Neuron (in vitro differentiated cells): Measurements from ENCODE around the gene DVL1.

Source experiments
- H2AFZ ChIP-seq: one replicate; pipeline ENCODE4 v1.6.1; 2013; ENCODE audit warnings: low read depth, mild to moderate bottlenecking, inconsistent platforms, low read length, moderate library complexity
- H3K27me3 ChIP-seq: one replicate; pipeline ENCODE4 v1.6.1; 2013; ENCODE audit warnings: low read length; ENCODE audit not compliant: insufficient read depth
- H3K36me3 ChIP-seq: one replicate; pipeline ENCODE4 v1.6.1; 2013; ENCODE audit warnings: low read length; ENCODE audit not compliant: insufficient read depth
- H3K4me1 ChIP-seq: one replicate; pipeline ENCODE4 v1.6.1; 2013; ENCODE audit warnings: low read length; ENCODE audit not compliant: insufficient read depth
- H3K4me3 ChIP-seq: 2 replicates; pipeline ENCODE4 v1.5.1; 2013; ENCODE audit warnings: mild to moderate bottlenecking, low read length, moderate library complexity
- H3K9me3 ChIP-seq: one replicate; pipeline ENCODE4 v1.6.1; 2013; ENCODE audit warnings: low read length

The DVL1 gene

DNA sequence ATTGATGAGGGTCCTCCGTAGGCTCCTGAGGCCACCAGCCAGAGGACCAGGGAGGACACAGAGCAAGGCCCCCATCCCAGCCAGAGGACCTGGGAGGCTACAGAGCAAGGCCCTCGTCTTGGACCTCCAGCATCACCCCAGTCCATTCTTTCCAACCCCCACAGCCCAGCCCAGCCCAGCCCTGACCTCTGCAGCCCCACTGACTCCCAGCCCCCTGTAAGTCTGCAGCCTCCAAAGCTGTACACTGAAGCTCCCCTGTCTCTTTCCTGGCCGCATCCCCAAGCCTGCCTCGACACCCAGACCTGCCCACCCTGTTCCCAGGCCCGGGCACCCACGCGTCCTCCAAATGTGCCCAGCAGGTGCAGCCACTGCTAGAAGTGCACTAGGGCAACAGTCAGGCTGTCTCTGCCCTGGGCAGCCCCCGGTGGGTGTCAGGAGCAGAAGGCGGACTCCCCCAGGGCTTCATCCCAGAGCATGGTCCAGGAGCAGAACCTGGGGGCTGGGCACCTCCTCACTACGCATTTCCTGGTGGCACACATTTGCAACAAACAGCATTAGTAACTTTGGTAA, 2.1 kb downstream of the DVL1 start:
- Histone ChIP-seq H3K4me1 (peaks cover 21% of the 10 kb centered on the region), H3K4me3 (peak overlapping the region; percentile 95)

DNA sequence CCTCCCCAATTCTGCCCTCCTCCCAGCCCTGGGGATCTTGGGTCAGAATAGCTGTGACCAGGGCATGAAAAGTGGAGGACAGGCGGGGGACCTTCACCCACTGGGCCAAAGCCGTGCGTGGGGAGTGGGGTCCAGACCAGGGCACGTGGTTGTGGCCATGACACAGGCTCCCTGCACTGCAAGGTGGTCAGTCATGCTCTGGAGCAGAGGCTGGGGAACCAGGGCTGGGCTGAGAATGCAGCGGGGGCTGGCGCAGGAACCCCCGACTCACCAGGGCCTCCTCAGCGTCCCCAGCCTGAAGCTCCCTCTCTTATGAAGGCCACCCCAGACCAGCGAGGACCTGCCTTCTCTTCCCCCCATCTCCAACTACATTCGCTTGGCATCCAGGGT, 2.7 kb downstream of the DVL1 start:
- Histone ChIP-seq H2AFZ (no peak overlapping the region), H3K36me3 (peaks cover 2% of the 10 kb centered on the region), H3K27me3 (no peaks in the 10 kb centered on the region), H3K4me1 (peaks cover 16% of the 10 kb centered on the region), H3K9me3 (no peaks in the 10 kb centered on the region), H3K4me3 (no peak overlapping the region)

More for the DNA sequence above, 2.1 kb downstream of the DVL1 start:
- H3K27me3 ChIP-seq: no peaks in the 10 kb centered on the region
- H3K36me3 ChIP-seq: no peaks in the 10 kb centered on the region
- no peak overlapping the region for H2AFZ ChIP-seq
- no peaks in the 10 kb centered on the region for H3K9me3 ChIP-seq

DNA sequence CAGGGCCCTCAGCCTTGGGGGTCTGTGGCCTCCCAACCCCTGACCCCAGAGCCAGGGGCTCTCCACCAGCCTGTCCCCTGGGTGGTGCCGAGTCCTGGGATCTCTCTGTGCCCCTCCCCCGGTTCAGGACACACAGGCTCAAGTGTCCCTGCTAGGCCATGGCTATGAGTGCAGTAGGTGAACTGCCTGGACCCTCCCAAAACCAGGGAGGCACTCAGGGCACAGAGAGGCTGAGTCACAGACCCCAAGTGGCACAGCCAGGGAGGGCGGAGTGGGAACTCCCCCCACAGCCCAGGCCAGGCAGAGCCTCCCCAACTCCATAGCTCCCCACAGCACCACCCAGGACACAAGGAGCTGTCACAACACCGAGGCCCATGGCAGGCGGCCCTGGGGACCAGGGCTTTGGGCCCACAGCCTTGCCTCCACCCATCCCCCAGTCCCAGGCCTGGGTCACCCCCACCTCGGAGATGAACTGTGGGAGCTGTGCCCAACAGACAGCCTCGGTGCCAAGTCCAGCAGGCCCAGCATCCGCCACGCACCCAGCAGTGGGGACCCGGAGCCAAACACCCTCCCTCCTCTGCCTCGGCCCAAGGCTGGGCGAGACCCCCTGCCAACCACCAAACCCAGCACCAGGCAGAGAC, 3.2 kb downstream of the DVL1 start:
- Histone ChIP-seq H2AFZ (no peak overlapping the region), H3K27me3 (no peaks in the 10 kb centered on the region), H3K4me3 (no peak overlapping the region), H3K36me3 (peaks cover 7% of the 10 kb centered on the region), H3K9me3 (no peaks in the 10 kb centered on the region), H3K4me1 (peaks cover 13% of the 10 kb centered on the region)

DNA sequence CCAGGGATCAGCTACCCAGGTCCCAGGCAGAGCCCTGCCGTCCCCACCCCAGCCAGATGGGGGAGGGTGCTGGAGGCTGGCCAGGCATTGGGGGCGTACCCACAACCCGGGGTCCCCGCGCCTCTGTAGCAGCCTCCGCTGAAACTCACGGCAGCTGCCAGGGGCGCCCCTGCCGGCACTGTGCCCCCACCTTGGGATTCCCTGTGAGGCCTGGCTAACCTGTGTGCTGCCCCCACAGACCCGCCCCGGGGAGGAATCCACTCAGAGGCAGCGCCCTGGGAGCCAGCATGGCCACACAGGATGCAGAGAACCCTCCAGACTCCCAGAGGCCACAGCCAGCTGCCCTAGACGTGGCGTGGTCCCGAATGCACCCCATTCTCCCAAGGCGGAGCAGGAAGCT, 3.8 kb downstream of the DVL1 start:
- H3K9me3 ChIP-seq: no peaks in the 10 kb centered on the region
- no peak overlapping the region for H2AFZ ChIP-seq
- peaks cover 12% of the 10 kb centered on the region for H3K36me3 ChIP-seq
- H3K27me3 ChIP-seq: no peaks in the 10 kb centered on the region
- H3K4me3 ChIP-seq: no peak overlapping the region
- H3K4me1 ChIP-seq: peaks cover 13% of the 10 kb centered on the region

DNA sequence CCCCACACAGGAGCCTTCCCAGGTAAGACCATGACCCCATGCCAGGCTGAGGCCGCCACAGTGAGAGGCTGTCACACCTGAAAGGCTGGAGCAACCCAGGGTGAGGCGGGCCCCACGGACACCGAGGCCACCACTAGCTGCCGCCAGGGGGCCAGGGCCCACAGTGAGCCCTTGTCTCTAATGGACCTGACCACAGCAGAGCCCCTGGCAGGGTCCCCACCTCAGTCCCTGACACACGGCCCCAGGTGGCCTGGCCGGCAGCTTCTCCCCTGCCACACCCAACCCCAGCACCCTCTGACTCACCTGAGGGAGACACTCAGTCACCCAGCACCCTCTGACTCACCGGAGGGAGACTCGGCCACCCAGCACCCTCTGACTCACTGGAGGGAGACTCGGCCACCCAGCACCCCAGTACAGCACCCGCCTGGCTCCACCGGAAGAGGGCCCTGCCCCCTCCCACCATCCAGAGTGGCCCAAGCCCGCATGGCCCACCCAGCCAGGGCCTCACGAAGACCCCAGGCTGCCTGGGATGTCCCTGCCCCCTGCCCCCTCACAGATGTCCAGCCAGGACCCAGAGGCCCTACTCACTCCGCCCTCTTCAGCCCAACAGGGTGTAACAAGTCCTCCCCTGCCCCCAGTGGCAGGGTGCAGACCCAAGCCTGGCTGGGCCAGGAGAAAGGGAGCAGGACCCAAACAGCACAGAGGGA, 4.4 kb downstream of the DVL1 start:
- peaks cover 13% of the 10 kb centered on the region for H3K4me1 ChIP-seq
- no peak overlapping the region for H3K4me3 ChIP-seq
- peaks cover 14% of the 10 kb centered on the region for H3K36me3 ChIP-seq
- H3K9me3 ChIP-seq: no peaks in the 10 kb centered on the region
- no peak overlapping the region for H2AFZ ChIP-seq
- no peaks in the 10 kb centered on the region for H3K27me3 ChIP-seq

DNA sequence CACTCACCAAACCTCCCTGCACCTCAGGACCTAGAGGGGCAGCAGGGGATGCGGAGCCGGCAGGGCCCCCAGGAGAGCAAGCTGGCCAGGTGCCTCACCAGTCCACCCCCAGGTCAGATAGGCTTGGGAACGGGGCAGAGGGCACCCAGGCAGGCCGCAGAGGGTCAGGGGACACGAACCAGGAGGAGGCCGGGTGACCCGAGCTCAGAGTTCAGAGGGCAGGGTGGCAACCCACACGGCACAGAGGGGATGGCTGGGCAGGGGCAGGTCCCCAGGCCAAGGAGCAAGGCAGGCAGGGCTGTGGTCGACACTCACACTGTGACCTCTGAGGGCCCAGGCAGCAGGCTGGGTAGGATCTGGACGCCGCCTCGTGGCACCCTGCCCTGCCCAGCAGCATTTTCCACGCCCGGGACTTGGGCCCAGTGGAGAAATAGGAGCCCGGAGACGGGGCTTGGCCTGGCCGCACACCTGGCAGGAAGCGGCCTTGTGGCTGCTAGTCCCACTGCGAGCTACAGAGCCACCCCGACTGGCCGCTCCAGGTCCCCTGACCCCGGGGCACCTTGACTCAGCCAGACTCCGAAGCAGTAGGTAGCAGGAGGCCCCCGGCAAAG, 5.3 kb downstream of the DVL1 start:
- H3K9me3 ChIP-seq: no peaks in the 10 kb centered on the region
- peaks cover 13% of the 10 kb centered on the region for H3K4me1 ChIP-seq
- no peak overlapping the region for H3K4me3 ChIP-seq
- no peaks in the 10 kb centered on the region for H3K27me3 ChIP-seq
- peaks cover 18% of the 10 kb centered on the region for H3K36me3 ChIP-seq
- H2AFZ ChIP-seq: no peak overlapping the region

DNA sequence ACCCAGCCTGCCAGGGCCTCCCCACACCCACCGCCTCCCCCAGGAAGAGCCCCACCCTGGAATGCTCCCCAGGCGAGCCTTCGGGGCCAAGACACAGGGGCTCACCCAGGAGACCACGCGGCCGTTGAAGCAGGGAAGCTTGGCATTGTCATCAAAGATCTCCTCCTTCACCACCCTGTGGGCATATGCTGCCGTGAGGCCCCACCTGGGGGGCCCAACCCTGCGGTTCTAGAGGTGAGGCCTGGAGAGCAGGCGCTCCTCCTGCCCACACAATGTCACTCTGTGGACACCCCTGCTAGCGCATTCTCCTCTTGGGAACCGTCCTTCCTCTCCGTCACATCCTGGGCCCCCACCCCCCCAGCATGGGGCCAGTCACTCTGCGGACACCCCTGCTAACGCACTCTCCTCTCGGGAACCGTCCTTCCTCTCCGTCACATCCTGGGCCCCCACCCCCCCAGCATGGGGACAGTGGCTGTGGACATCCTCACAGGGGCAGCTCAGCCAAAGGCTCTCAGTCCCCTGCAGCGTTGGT, 6.6 kb downstream of the DVL1 start:
- Histone ChIP-seq H3K36me3 (peaks cover 26% of the 10 kb centered on the region), H3K4me1 (peaks cover 6% of the 10 kb centered on the region), H3K4me3 (no peak overlapping the region), H2AFZ (no peak overlapping the region), H3K27me3 (no peaks in the 10 kb centered on the region), H3K9me3 (no peaks in the 10 kb centered on the region)

DNA sequence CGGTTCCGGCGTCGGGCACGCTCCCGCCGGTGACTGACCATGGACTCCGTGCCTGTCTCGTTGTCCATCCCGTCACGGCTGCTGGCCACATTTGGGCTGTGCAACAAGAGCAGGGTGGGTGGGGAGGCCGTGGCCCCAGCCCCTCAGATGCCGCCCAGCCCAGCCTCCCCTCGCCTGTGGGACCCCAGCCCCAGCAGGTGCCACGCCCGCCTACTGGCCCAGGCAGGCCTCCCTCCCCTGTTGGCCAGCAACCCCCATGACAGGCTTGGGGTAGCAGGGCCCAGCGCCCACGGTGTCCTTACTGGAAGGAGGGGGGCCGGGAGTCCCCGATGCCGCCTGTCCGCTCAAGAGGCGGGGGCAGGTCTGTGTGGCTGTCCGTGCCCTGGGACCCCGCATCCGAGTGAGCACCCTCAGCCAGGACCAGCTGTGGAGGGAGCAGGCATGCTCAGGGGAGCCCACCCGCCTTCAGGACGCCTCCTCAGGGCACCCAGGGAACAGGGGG, 7.1 kb downstream of the DVL1 start:
- H3K27me3 ChIP-seq: no peaks in the 10 kb centered on the region
- no peaks in the 10 kb centered on the region for H3K9me3 ChIP-seq
- H3K4me1 ChIP-seq: peaks cover 2% of the 10 kb centered on the region
- no peak overlapping the region for H2AFZ ChIP-seq
- no peak overlapping the region for H3K4me3 ChIP-seq
- peaks cover 30% of the 10 kb centered on the region for H3K36me3 ChIP-seq

DNA sequence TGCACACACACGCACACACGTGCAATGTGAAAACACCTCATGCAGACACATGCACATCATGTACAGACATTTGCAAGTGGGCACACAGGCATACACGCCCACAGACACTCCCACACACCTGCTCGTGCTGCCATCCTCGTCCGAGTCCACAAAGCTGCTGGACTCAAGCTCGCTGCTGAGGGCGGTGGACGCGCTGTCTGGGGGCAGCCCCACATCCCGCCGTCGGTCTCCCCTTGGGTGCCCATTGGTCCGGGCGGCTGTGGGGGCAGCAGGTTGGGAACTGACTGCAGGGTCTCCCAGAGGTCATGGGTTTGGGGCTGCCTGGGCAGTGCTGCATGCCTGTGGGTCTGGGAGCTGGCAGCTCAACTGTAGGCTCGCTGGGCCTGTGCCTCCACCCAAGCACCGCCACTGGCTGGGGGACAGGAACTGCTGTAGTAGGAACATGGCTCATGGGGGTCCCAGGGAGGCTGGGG, 7.6 kb downstream of the DVL1 start:
- H3K4me3 ChIP-seq: no peak overlapping the region
- no peaks in the 10 kb centered on the region for H3K9me3 ChIP-seq
- no peak overlapping the region for H2AFZ ChIP-seq
- H3K27me3 ChIP-seq: no peaks in the 10 kb centered on the region
- peaks cover 31% of the 10 kb centered on the region for H3K36me3 ChIP-seq
- peaks cover 2% of the 10 kb centered on the region for H3K4me1 ChIP-seq

DNA sequence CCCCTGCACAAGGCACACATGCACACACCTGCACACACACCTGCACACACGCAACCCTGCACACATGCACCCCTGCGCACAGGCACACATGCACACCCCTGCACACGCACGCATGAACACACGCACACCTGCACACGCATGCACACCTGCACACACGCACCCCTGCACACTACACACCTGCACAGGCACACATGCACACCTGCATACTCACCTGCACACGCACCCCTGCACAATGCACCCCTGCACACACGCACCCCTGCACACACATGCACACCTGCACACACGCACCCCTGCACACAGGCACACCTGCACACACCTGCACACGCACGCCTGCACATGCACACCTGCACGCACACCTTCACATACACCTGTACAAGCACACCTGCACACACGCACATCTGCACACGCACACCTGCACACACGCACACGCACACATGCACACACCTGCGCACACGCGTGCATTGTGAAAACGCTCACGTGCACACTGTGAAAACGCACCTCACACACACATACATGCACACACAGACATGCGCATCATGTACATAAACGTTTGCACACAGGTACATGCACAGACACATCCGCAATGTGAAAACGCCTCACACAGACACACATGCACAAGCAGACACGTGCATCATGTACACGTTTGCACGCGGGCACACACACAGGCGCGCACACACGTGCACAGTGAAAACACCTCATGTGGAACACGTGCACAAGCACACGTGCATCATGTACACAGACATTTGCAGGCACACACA, 8.2 kb downstream of the DVL1 start:
- no peak overlapping the region for H3K4me3 ChIP-seq
- no peaks in the 10 kb centered on the region for H3K27me3 ChIP-seq
- no peak overlapping the region for H2AFZ ChIP-seq
- H3K36me3 ChIP-seq: peaks cover 31% of the 10 kb centered on the region
- no peaks in the 10 kb centered on the region for H3K9me3 ChIP-seq
- H3K4me1 ChIP-seq: peaks cover 2% of the 10 kb centered on the region

DNA sequence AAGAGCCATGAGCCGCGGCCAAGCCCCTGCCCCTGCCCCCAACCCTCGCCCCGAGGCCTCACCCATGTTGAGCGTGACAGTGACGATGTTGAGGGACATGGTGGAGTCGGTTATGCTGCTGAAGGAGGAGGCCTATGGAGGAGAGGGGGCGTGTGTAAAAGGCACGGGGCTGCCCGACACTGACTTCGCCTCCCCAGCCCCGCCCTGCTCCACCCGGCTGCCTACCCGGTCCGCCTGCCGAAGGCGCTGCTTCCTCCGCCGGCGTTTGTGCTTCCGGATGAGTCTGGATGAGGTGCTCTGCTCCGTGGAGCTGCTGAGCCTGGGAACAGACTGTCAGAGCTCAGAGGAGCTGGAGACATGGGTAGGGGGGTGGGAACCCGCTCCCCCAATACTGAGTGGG, 9.0 kb downstream of the DVL1 start:
- Histone ChIP-seq H3K27me3 (no peaks in the 10 kb centered on the region), H2AFZ (no peak overlapping the region), H3K9me3 (no peaks in the 10 kb centered on the region), H3K4me1 (peaks cover 1% of the 10 kb centered on the region), H3K4me3 (no peak overlapping the region), H3K36me3 (peaks cover 31% of the 10 kb centered on the region)

DNA sequence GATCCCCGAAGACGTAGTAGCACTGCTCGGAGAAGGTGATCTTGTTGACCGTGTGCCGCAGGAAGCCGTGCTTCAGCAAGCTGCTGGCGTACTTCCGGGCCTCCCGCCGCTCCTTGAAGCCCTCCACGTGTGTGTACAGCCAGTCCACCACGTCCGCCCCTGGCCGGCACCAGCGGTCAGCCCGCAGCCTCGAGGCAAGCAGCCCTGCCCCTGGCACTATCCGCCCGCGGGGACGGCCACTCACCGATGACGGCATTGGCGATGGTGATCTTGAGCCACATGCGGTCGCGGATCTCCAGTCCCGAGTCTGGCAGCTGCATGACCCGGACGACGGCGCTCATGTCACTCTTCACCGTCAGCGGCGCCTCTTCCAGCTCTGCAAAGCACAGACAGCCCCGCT, 10.9 kb downstream of the DVL1 start:
- H3K36me3 ChIP-seq: peaks cover 31% of the 10 kb centered on the region
- H2AFZ ChIP-seq: no peak overlapping the region
- H3K9me3 ChIP-seq: no peaks in the 10 kb centered on the region
- H3K4me3 ChIP-seq: no peak overlapping the region
- no peaks in the 10 kb centered on the region for H3K4me1 ChIP-seq
- no peaks in the 10 kb centered on the region for H3K27me3 ChIP-seq
